Neural progenitor cell (in vitro differentiated cells): Measurements from ENCODE around the gene MAGI3. TPM values are rescaled to one million over a fixed set of nuclear protein-coding genes. Genes with fewer than 3 reads are reported as not detected.

Source experiments
- DNase-seq: peaks from one replicate; pipeline ENCODE4 v3.0.0-alpha.2; 2016; ENCODE audit warnings: low spot score
- H2AFZ ChIP-seq: fragments of 200-600 bp; sonication (generic); replicated peaks from 2 replicates; pipeline ENCODE4 v1.6.1; 2016; ENCODE audit warnings: antibody characterized with exemption
- H3F3A ChIP-seq: fragments of 200-600 bp; sonication (generic); 2 replicates; pipeline ENCODE4 v1.6.1; 2016; ENCODE audit warnings: antibody characterized with exemption, low read depth
- H3K27ac ChIP-seq: fragments of 200-600 bp; sonication (generic); 2 replicates; pipeline ENCODE4 v1.5.1; 2016; ENCODE audit warnings: mild to moderate bottlenecking
- H3K27me3 ChIP-seq: fragments of 200-600 bp; sonication (generic); 2 replicates; pipeline ENCODE4 v1.6.1; 2016; ENCODE audit warnings: mild to moderate bottlenecking, moderate library complexity
- H3K36me3 ChIP-seq: fragments of 200-600 bp; sonication (generic); 2 replicates; pipeline ENCODE4 v1.5.1; 2016
- H3K4me1 ChIP-seq: fragments of 200-600 bp; sonication (generic); 2 replicates; pipeline ENCODE4 v1.6.1; 2016; ENCODE audit warnings: mixed run types
- H3K4me2 ChIP-seq: fragments of 200-600 bp; sonication (generic); 2 replicates; pipeline ENCODE4 v1.6.1; 2016
- H3K4me3 ChIP-seq: fragments of 200-600 bp; sonication (generic); 2 replicates; pipeline ENCODE4 v1.5.1; 2016
- H3K79me2 ChIP-seq: fragments of 200-600 bp; sonication (generic); 2 replicates; pipeline ENCODE4 v1.6.1; 2016; ENCODE audit warnings: low read depth
- H3K9ac ChIP-seq: fragments of 200-600 bp; sonication (generic); 2 replicates; pipeline ENCODE4 v1.6.1; 2016
- H3K9me3 ChIP-seq: fragments of 200-600 bp; sonication (generic); 2 replicates; pipeline ENCODE4 v1.5.1; 2016; ENCODE audit warnings: low read depth
- H4K20me1 ChIP-seq: fragments of 200-600 bp; sonication (generic); 2 replicates; pipeline ENCODE4 v1.6.1; 2016; ENCODE audit warnings: low read depth
- H3K27ac Mint-ChIP-seq: 3 replicates; pipeline ENCODE4 v1.8.0; 2021; ENCODE audit warnings: mixed read lengths
- H3K27me3 Mint-ChIP-seq: 2 replicates; pipeline ENCODE4 v1.8.0; 2022; ENCODE audit warnings: low read depth, mild to moderate bottlenecking, inconsistent platforms, moderate library complexity, mixed read lengths; ENCODE audit not compliant: insufficient read depth
- H3K36me3 Mint-ChIP-seq: 3 replicates; pipeline ENCODE4 v1.8.0; 2021; ENCODE audit warnings: mixed read lengths
- H3K4me1 Mint-ChIP-seq: 3 replicates; pipeline ENCODE4 v1.8.0; 2021; ENCODE audit warnings: mixed read lengths
- H3K4me3 Mint-ChIP-seq: 3 replicates; pipeline ENCODE4 v1.8.0; 2021; ENCODE audit warnings: mild to moderate bottlenecking, moderate library complexity, mixed read lengths
- H3K9me3 Mint-ChIP-seq: 3 replicates; pipeline ENCODE4 v1.8.0; 2020; ENCODE audit warnings: mixed read lengths
- CTCF ChIP-seq: fragments of 200-600 bp; sonication (generic); IDR thresholded peaks from 2 replicates; pipeline ENCODE4 v1.5.1; 2017; ENCODE audit warnings: antibody characterized with exemption, mild to moderate bottlenecking
- EZH2 ChIP-seq: fragments of 200-600 bp; sonication (generic); IDR thresholded peaks from 2 replicates; pipeline ENCODE4 v1.6.1; 2017; ENCODE audit warnings: antibody characterized with exemption, mild to moderate bottlenecking, moderate library complexity
- EZH2phosphoT487 ChIP-seq: fragments of 200-600 bp; sonication (generic); IDR thresholded peaks from 2 replicates; pipeline ENCODE4 v1.6.1; 2017; ENCODE audit warnings: antibody characterized with exemption
- total RNA-seq: library from RNA; depleted of rRNA; stranded (reverse); fragments of >200 nt; gene quantifications from 2 replicates; pipeline ENCODE4 v1.2.3, GENCODE V29; 2015; ENCODE audit warnings: low replicate concordance

The MAGI3 gene
- total RNA-seq, 1 donor from 2014 or later = 26.9 TPM

GRCh38 chr1:113669988-113670387 is 279.7 kb downstream of the MAGI3 start:
- Mint-ChIP-seq H3K27me3 (no peaks in the 10 kb centered on the region), H3K9me3 (peaks cover 2% of the 10 kb centered on the region), H3K4me1 (no peaks in the 10 kb centered on the region), H3K36me3 (peaks cover 18% of the 10 kb centered on the region), H3K27ac (no peak overlapping the region), H3K4me3 (no peak overlapping the region)
- Histone ChIP-seq H3K27ac (no peak overlapping the region), H3K9ac (no peak overlapping the region), H4K20me1 (no peaks in the 10 kb centered on the region), H3K9me3 (no peaks in the 10 kb centered on the region), H2AFZ (no peak overlapping the region), H3K4me2 (no peak overlapping the region), H3K4me3 (no peak overlapping the region), H3K4me1 (no peaks in the 10 kb centered on the region), H3K79me2 (no peaks in the 10 kb centered on the region), H3K36me3 (no peaks in the 10 kb centered on the region), H3K27me3 (no peaks in the 10 kb centered on the region), H3F3A (no peaks in the 10 kb centered on the region)
- no peak for DNase-seq
- TF ChIP-seq EZH2 = no peak
- TF ChIP-seq CTCF = no peak
- no peak for TF ChIP-seq EZH2phosphoT487

GRCh38 chr1:113670650-113671049 is 280.3 kb downstream of the MAGI3 start:
- no peaks in the 10 kb centered on the region for H3K4me1 Mint-ChIP-seq
- H3K4me3 Mint-ChIP-seq = no peak overlapping the region
- TF ChIP-seq EZH2 (no peak), CTCF (no peak), EZH2phosphoT487 (no peak)
- no peak overlapping the region for H3K27ac Mint-ChIP-seq
- no peaks in the 10 kb centered on the region for H3K27me3 ChIP-seq
- no peak overlapping the region for H3K9ac ChIP-seq
- no peak overlapping the region for H3K4me2 ChIP-seq
- peaks cover 18% of the 10 kb centered on the region for H3K36me3 Mint-ChIP-seq
- no peaks in the 10 kb centered on the region for H3F3A ChIP-seq
- H2AFZ ChIP-seq = no peak overlapping the region
- peaks cover 2% of the 10 kb centered on the region for H3K9me3 Mint-ChIP-seq
- H3K27me3 Mint-ChIP-seq = no peaks in the 10 kb centered on the region
- H4K20me1 ChIP-seq = no peaks in the 10 kb centered on the region
- no peak overlapping the region for H3K4me3 ChIP-seq
- no peaks in the 10 kb centered on the region for H3K36me3 ChIP-seq
- DNase-seq = no peak
- H3K27ac ChIP-seq = no peak overlapping the region
- no peaks in the 10 kb centered on the region for H3K4me1 ChIP-seq
- no peaks in the 10 kb centered on the region for H3K9me3 ChIP-seq
- no peaks in the 10 kb centered on the region for H3K79me2 ChIP-seq

- no peaks in the 10 kb centered on the region for H3K9me3 ChIP-seq
- no peaks in the 10 kb centered on the region for H3K9me3 Mint-ChIP-seq
- no peaks in the 10 kb centered on the region for H4K20me1 ChIP-seq
- peaks cover 10% of the 10 kb centered on the region for H3K36me3 Mint-ChIP-seq
- TF ChIP-seq CTCF (no peak), EZH2 (no peak), EZH2phosphoT487 (no peak)
- no peaks in the 10 kb centered on the region for H3F3A ChIP-seq
- no peak overlapping the region for H3K4me3 ChIP-seq
- H2AFZ ChIP-seq = no peak overlapping the region
- H3K36me3 ChIP-seq = no peaks in the 10 kb centered on the region
- H3K4me2 ChIP-seq = no peak overlapping the region
- no peak overlapping the region for H3K27ac Mint-ChIP-seq
- H3K27me3 ChIP-seq = no peaks in the 10 kb centered on the region
- no peak for DNase-seq
- H3K27me3 Mint-ChIP-seq = no peaks in the 10 kb centered on the region
- H3K27ac ChIP-seq = no peak overlapping the region
- no peak overlapping the region for H3K4me3 Mint-ChIP-seq
- no peaks in the 10 kb centered on the region for H3K4me1 Mint-ChIP-seq
- H3K9ac ChIP-seq = no peak overlapping the region
- no peaks in the 10 kb centered on the region for H3K4me1 ChIP-seq
- no peaks in the 10 kb centered on the region for H3K79me2 ChIP-seq
Measured at GRCh38 chr1:113672491-113672890, 282.2 kb downstream of the MAGI3 start.

GRCh38 chr1:113674591-113674990 is 284.3 kb downstream of the MAGI3 start:
- H3K36me3 Mint-ChIP-seq = peaks cover 1% of the 10 kb centered on the region
- TF ChIP-seq CTCF (no peak), EZH2 (no peak), EZH2phosphoT487 (no peak)
- no peaks in the 10 kb centered on the region for H3K27me3 Mint-ChIP-seq
- Histone ChIP-seq H3K4me1 (no peaks in the 10 kb centered on the region), H3F3A (no peaks in the 10 kb centered on the region), H3K79me2 (no peaks in the 10 kb centered on the region), H3K9ac (no peak overlapping the region), H3K36me3 (no peaks in the 10 kb centered on the region), H4K20me1 (no peaks in the 10 kb centered on the region), H3K27ac (no peak overlapping the region), H3K27me3 (no peaks in the 10 kb centered on the region), H3K4me3 (no peak overlapping the region), H3K4me2 (no peak overlapping the region), H2AFZ (no peak overlapping the region), H3K9me3 (no peaks in the 10 kb centered on the region)
- DNase-seq = no peak
- no peak overlapping the region for H3K4me3 Mint-ChIP-seq
- H3K9me3 Mint-ChIP-seq = no peaks in the 10 kb centered on the region
- H3K27ac Mint-ChIP-seq = no peak overlapping the region
- no peaks in the 10 kb centered on the region for H3K4me1 Mint-ChIP-seq
